SK-N-SH (cell line): ENCODE measurements around the gene NLGN1. TPM values are rescaled to one million over a fixed set of nuclear protein-coding genes. Genes with fewer than 3 reads are reported as not detected.

Experiments used
- CTCF ChIA-PET: fragments of 300-600, 350-600 bp; formaldehyde crosslinking; extraction: SDS; loops from one replicate; lab custom pipeline; 2021; lab: Yijun Ruan, JAX
- POLR2A ChIA-PET: fragments of 350-600 bp; sonication (Branson Sonifier 250); formaldehyde crosslinking; extraction: SDS; loops from one replicate; lab custom pipeline; 2020; ENCODE audit warnings: antibody characterized with exemption, inconsistent platforms; lab: Yijun Ruan, JAX
- DNase-seq: peaks from one replicate; pipeline ENCODE4 v3.0.0; 2012
- H2AFZ ChIP-seq: fragments of 200-600 bp; sonication (generic); 2 replicates; pipeline ENCODE4 v1.8.1; 2016; ENCODE audit warnings: antibody characterized with exemption, mild to moderate bottlenecking, low read depth
- H3F3A ChIP-seq: fragments of 200-600 bp; sonication (generic); replicated peaks from 2 replicates; pipeline ENCODE3; 2016; ENCODE audit warnings: antibody characterized with exemption, mild to moderate bottlenecking; ENCODE audit not compliant: insufficient read depth
- H3K27ac ChIP-seq, 2 experiments: fragments of 200-500 bp in 1 of 2; fragments of 200-600 bp in 1 of 2; sonication (Bioruptor generic) in 1 of 2; sonication (generic), shearing (Covaris generic) in 1 of 2; 2 replicates each; pipeline versions ENCODE4 v1.5.1 to v1.6.1; 2014 to 2016; ENCODE audit warnings: low read depth in 2 of 2, inconsistent platforms in 1 of 2, low read length in 1 of 2, mild to moderate bottlenecking in 1 of 2, mixed read lengths in 1 of 2
- H3K27me3 ChIP-seq: fragments of 200-600 bp; sonication (generic), shearing (Covaris generic); 2 replicates; pipeline ENCODE4 v1.6.1; 2016; ENCODE audit warnings: mixed run types; ENCODE audit not compliant: insufficient read depth
- H3K36me3 ChIP-seq, 2 experiments: fragments of 200-500 bp in 1 of 2; fragments of 200-600 bp in 1 of 2; sonication (Bioruptor generic) in 1 of 2; sonication (generic) in 1 of 2; replicated peaks in 1 of 2; 2 replicates each; pipeline versions ENCODE3 to v1.5.1; 2014 to 2016; ENCODE audit warnings: low read length in 1 of 2, mild to moderate bottlenecking in 1 of 2; ENCODE audit not compliant: insufficient read depth in 2 of 2, control insufficient read depth in 1 of 2
- H3K4me1 ChIP-seq, 2 experiments: fragments of 200-500 bp in 1 of 2; fragments of 200-600 bp in 1 of 2; sonication (Bioruptor generic) in 1 of 2; sonication (generic), shearing (Covaris generic) in 1 of 2; 2 replicates each; pipeline versions ENCODE4 v1.5.1 to v1.6.1; 2014 to 2016; ENCODE audit warnings: low read depth in 1 of 2, low read length in 1 of 2, mixed run types in 1 of 2; ENCODE audit not compliant: insufficient read depth in 2 of 2, control insufficient read depth in 1 of 2
- H3K4me2 ChIP-seq: fragments of 200-600 bp; sonication (generic), shearing (Covaris generic); 2 replicates; pipeline ENCODE4 v1.6.1; 2017; ENCODE audit warnings: mixed run types
- H3K4me3 ChIP-seq, 2 experiments: fragments of 200-500 bp in 1 of 2; fragments of 200-600 bp in 1 of 2; sonication (Bioruptor generic) in 1 of 2; sonication (generic), shearing (Covaris generic) in 1 of 2; 2 replicates each; pipeline versions ENCODE4 v1.5.1 to v1.8.1; 2014 to 2016; ENCODE audit warnings: low read depth in 2 of 2, inconsistent platforms in 1 of 2, low read length in 1 of 2, mild to moderate bottlenecking in 1 of 2, mixed read lengths in 1 of 2, moderate library complexity in 1 of 2
- H3K79me2 ChIP-seq: fragments of 200-600 bp; sonication (generic); 2 replicates; pipeline ENCODE4 v1.8.1; 2017; ENCODE audit warnings: mild to moderate bottlenecking; ENCODE audit not compliant: insufficient read depth
- H3K9ac ChIP-seq: fragments of 200-600 bp; sonication (generic); 2 replicates; pipeline ENCODE4 v1.6.1; 2017; ENCODE audit warnings: mixed run types
- H3K9me2 ChIP-seq: fragments of 200-600 bp; sonication (generic); 2 replicates; pipeline ENCODE4 v1.6.1; 2017; ENCODE audit warnings: mixed run types
- H3K9me3 ChIP-seq: fragments of 200-600 bp; sonication (generic); 2 replicates; pipeline ENCODE4 v1.6.1; 2017; ENCODE audit warnings: mixed run types, mild to moderate bottlenecking, moderate library complexity
- H4K20me1 ChIP-seq: fragments of 200-600 bp; sonication (generic); 2 replicates; pipeline ENCODE4 v1.6.1; 2017; ENCODE audit warnings: mild to moderate bottlenecking, mixed run types; ENCODE audit not compliant: insufficient read depth
- CHD2 ChIP-seq: fragments of 150-350 bp; IDR thresholded peaks from 2 replicates; pipeline ENCODE4 v1.6.1; 2018; ENCODE audit warnings: low read length; ENCODE audit not compliant: partially characterized antibody
- EP300 ChIP-seq, 2 experiments: IDR thresholded peaks; 2 replicates each; pipeline versions ENCODE4 v1.4.0 to v1.6.1; 2012; ENCODE audit warnings: borderline replicate concordance in 1 of 2, low read depth in 1 of 2, low read length in 1 of 2
- GABPA ChIP-seq: IDR thresholded peaks from 2 replicates; pipeline ENCODE4 v1.4.0; 2012; ENCODE audit warnings: low read depth, mild to moderate bottlenecking
- GATA2 ChIP-seq: sonication (generic); formaldehyde crosslinking; IDR thresholded peaks from 2 replicates; pipeline ENCODE4 v1.5.0; 2020; ENCODE audit warnings: mild to moderate bottlenecking, missing genetic modification reagents
- NFIC ChIP-seq: IDR thresholded peaks from 2 replicates; pipeline ENCODE4 v1.4.0; 2012; ENCODE audit warnings: borderline replicate concordance
- POLR2AphosphoS5 ChIP-seq: IDR thresholded peaks from 2 replicates; pipeline ENCODE4 v1.6.1; 2012; ENCODE audit warnings: low read depth, low read length
- RFX5 ChIP-seq: IDR thresholded peaks from 2 replicates; pipeline ENCODE4 v1.6.1; 2012; ENCODE audit warnings: mild to moderate bottlenecking, improper control_type of control experiment, low read length
- SMC3 ChIP-seq: IDR thresholded peaks from 2 replicates; pipeline ENCODE4 v1.6.1; 2012; ENCODE audit warnings: low read depth, low read length, improper control_type of control experiment
- TCF12 ChIP-seq: IDR thresholded peaks from 2 replicates; pipeline ENCODE4 v1.4.0; 2012
- TEAD4 ChIP-seq: IDR thresholded peaks from 2 replicates; pipeline ENCODE4 v1.4.0; 2012; ENCODE audit warnings: mild to moderate bottlenecking, borderline replicate concordance; ENCODE audit not compliant: insufficient read depth
- WGBS: methylation state at CpG from one replicate; pipeline ENCODE4 v1.1.6; 2017; ENCODE audit warnings: low lambda C conversion rate; 5-methylcytosine and 5-hydroxymethylcytosine counted together
- polyA plus RNA-seq, 3 experiments: library from polyadenylated mRNA; depleted of rRNA; stranded (reverse); fragments of >200 nt; gene quantifications; 2 replicates each; pipeline ENCODE4 v1.2.3, GENCODE V29; 2012
- TF ChIP-seq, protein P1 (sequence below): IDR thresholded peaks from 2 replicates; pipeline ENCODE4 v1.4.0; 2012; ENCODE audit warnings: low read depth, borderline replicate concordance
- TF ChIP-seq, protein P2 (sequence below): IDR thresholded peaks from 2 replicates; pipeline ENCODE4 v1.4.0; 2012; ENCODE audit warnings: low read depth, borderline replicate concordance
- TF ChIP-seq, protein P3 (sequence below): fragments of 150-350 bp; IDR thresholded peaks from 2 replicates; pipeline ENCODE4 v1.6.1; 2016; ENCODE audit warnings: mild to moderate bottlenecking, low read depth, low read length
- TF ChIP-seq, protein P4 (sequence below): IDR thresholded peaks from 2 replicates; pipeline ENCODE4 v1.4.0; 2012; ENCODE audit warnings: low read depth
- TF ChIP-seq, protein P5 (sequence below): IDR thresholded peaks from 2 replicates; pipeline ENCODE4; 2012
- TF ChIP-seq, protein P6 (sequence below): fragments of 200-600 bp; sonication (generic); IDR thresholded peaks from 2 replicates; pipeline ENCODE4 v1.6.1; 2017; ENCODE audit warnings: antibody characterized with exemption, mild to moderate bottlenecking, moderate library complexity

NLGN1 gene
- polyA plus RNA-seq, 1 of the 3 experiments (the other 2 are of a cell fraction) = 1.5 TPM

DNA sequence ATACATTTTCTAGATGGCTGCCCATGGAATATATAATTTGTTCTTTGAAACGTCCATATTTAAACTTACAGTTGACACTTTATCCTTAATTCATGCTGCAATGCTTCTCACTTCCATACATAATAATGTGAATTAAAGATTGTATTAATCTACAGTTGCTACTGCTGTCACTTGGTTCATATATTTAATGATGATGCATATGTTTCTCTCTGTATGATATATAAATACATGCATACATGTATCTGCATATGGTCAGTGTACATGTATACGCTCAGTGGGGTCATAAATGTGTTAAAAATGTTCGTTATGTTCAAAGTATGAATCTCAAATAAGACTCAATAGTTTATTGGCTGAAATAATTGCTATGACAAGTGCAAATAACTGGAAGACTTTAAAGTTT, 382.5 kb downstream of the NLGN1 start:
- TF ChIP-seq RFX5 (no peak), EP300 (IDR thresholded peaks at IDR 0.05; ENCODE audit: borderline replicate concordance in 1 of 2, low read depth in 1 of 2, low read length in 1 of 2) (no peak), GATA2 (CRISPR knock-in tag) (no peak), SMC3 (no peak), CHD2 (no peak), TCF12 (no peak), POLR2AphosphoS5 (no peak), NFIC (no peak), GABPA (no peak), TEAD4 (no peak)
- TF ChIP-seq, protein P1, sequence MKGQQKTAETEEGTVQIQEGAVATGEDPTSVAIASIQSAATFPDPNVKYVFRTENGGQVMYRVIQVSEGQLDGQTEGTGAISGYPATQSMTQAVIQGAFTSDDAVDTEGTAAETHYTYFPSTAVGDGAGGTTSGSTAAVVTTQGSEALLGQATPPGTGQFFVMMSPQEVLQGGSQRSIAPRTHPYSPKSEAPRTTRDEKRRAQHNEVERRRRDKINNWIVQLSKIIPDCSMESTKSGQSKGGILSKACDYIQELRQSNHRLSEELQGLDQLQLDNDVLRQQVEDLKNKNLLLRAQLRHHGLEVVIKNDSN = no peak
- TF ChIP-seq, protein P2, sequence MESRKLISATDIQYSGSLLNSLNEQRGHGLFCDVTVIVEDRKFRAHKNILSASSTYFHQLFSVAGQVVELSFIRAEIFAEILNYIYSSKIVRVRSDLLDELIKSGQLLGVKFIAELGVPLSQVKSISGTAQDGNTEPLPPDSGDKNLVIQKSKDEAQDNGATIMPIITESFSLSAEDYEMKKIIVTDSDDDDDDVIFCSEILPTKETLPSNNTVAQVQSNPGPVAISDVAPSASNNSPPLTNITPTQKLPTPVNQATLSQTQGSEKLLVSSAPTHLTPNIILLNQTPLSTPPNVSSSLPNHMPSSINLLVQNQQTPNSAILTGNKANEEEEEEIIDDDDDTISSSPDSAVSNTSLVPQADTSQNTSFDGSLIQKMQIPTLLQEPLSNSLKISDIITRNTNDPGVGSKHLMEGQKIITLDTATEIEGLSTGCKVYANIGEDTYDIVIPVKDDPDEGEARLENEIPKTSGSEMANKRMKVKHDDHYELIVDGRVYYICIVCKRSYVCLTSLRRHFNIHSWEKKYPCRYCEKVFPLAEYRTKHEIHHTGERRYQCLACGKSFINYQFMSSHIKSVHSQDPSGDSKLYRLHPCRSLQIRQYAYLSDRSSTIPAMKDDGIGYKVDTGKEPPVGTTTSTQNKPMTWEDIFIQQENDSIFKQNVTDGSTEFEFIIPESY = no peak
- TF ChIP-seq, protein P3, sequence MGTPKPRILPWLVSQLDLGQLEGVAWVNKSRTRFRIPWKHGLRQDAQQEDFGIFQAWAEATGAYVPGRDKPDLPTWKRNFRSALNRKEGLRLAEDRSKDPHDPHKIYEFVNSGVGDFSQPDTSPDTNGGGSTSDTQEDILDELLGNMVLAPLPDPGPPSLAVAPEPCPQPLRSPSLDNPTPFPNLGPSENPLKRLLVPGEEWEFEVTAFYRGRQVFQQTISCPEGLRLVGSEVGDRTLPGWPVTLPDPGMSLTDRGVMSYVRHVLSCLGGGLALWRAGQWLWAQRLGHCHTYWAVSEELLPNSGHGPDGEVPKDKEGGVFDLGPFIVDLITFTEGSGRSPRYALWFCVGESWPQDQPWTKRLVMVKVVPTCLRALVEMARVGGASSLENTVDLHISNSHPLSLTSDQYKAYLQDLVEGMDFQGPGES = no peak
- TF ChIP-seq, protein P4, sequence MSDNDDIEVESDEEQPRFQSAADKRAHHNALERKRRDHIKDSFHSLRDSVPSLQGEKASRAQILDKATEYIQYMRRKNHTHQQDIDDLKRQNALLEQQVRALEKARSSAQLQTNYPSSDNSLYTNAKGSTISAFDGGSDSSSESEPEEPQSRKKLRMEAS = no peak
- TF ChIP-seq, protein P5, sequence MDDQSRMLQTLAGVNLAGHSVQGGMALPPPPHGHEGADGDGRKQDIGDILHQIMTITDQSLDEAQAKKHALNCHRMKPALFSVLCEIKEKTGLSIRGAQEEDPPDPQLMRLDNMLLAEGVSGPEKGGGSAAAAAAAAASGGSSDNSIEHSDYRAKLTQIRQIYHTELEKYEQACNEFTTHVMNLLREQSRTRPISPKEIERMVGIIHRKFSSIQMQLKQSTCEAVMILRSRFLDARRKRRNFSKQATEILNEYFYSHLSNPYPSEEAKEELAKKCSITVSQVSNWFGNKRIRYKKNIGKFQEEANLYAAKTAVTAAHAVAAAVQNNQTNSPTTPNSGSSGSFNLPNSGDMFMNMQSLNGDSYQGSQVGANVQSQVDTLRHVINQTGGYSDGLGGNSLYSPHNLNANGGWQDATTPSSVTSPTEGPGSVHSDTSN = no peak
- TF ChIP-seq, protein P6, sequence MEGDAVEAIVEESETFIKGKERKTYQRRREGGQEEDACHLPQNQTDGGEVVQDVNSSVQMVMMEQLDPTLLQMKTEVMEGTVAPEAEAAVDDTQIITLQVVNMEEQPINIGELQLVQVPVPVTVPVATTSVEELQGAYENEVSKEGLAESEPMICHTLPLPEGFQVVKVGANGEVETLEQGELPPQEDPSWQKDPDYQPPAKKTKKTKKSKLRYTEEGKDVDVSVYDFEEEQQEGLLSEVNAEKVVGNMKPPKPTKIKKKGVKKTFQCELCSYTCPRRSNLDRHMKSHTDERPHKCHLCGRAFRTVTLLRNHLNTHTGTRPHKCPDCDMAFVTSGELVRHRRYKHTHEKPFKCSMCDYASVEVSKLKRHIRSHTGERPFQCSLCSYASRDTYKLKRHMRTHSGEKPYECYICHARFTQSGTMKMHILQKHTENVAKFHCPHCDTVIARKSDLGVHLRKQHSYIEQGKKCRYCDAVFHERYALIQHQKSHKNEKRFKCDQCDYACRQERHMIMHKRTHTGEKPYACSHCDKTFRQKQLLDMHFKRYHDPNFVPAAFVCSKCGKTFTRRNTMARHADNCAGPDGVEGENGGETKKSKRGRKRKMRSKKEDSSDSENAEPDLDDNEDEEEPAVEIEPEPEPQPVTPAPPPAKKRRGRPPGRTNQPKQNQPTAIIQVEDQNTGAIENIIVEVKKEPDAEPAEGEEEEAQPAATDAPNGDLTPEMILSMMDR = no peak
- H3K4me3 ChIP-seq = no peak overlapping the region
- DNase-seq = no peak
- no peaks in the 10 kb centered on the region for H3K4me1 ChIP-seq
- POLR2A ChIA-PET = no interaction called here
- no peak overlapping the region for H2AFZ ChIP-seq
- H3K79me2 ChIP-seq = no peaks in the 10 kb centered on the region
- no peaks in the 10 kb centered on the region for H3K9me3 ChIP-seq
- WGBS = 82% methylated on average over 3 of the region's 3 CpGs
- no peaks in the 10 kb centered on the region for H4K20me1 ChIP-seq
- no peaks in the 10 kb centered on the region for H3K27me3 ChIP-seq
- no peaks in the 10 kb centered on the region for H3K36me3 ChIP-seq
- no peak overlapping the region for H3K27ac ChIP-seq
- H3K9me2 ChIP-seq = no peaks in the 10 kb centered on the region
- H3F3A ChIP-seq = no peaks in the 10 kb centered on the region
- no peak overlapping the region for H3K9ac ChIP-seq
- CTCF ChIA-PET = no interaction called here
- no peak overlapping the region for H3K4me2 ChIP-seq
